K562 (cell line): ENCODE results near the gene ING5. TPM values are rescaled to one million over a fixed set of nuclear protein-coding genes. Genes with fewer than 3 reads are reported as not detected.

Experiments
- ATAC-seq: fragments of 200-7000 bp; cut with Tn5 transposase; 3 replicates; pipeline ENCODE4 v1.9.1; 2020; ENCODE audit warnings: moderate library complexity
- BruUV-seq: library from RNA; stranded (reverse); fragments of 400-500 nt; replicated peaks from 2 replicates; lab custom pipeline; 2021; lab: Mats Ljungman, UMichigan
- CTCF ChIA-PET: fragments of 300-600 bp; formaldehyde crosslinking; extraction: SDS; loops from one replicate; lab custom pipeline; 2021; ENCODE audit warnings: low intra/inter-chr PET ratio; lab: Yijun Ruan, JAX
- POLR2A ChIA-PET: fragments of 300-600, 350-650 bp; sonication (Branson Sonifier 250); formaldehyde crosslinking; extraction: SDS; loops from one replicate; lab custom pipeline; 2021; ENCODE audit warnings: antibody characterized with exemption, inconsistent platforms; lab: Yijun Ruan, JAX
- DNase-seq, 4 experiments: peaks; one replicate each; pipeline versions ENCODE4 v3.0.0 to v3.0.0-alpha.2; 2011 to 2018; ENCODE audit warnings: low spot score in 3 of 4, mixed read lengths in 3 of 4; ENCODE audit errors: extremely low read depth in 1 of 4
- FAIRE-seq: peaks from 2 replicates; lab custom pipeline; 2011; peaks lifted over from hg19 to GRCh38; lab: Jason Lieb, UNC
- H2AFZ ChIP-seq: 2 replicates; pipeline ENCODE4 v1.6.0; 2011; ENCODE audit warnings: low read depth, low read length, control low read depth, inconsistent platforms
- H3K27ac ChIP-seq: fragments of 200-600 bp; 3 replicates; pipeline ENCODE4 v1.8.0; 2011; ENCODE audit warnings: low read depth, mild to moderate bottlenecking, control low read depth, inconsistent platforms, low read length, moderate library complexity, mixed read lengths; ENCODE audit errors: extremely low read depth
- H3K27me3 ChIP-seq, 2 experiments: fragments of 300-600 bp in 1 of 2; 2 replicates in 1 of 2; 3 replicates in 1 of 2; pipeline versions ENCODE4 v1.6.0 to v1.8.0; 2011; ENCODE audit warnings: inconsistent platforms in 2 of 2, low read length in 2 of 2, mild to moderate bottlenecking in 1 of 2, mixed read lengths in 1 of 2, moderate library complexity in 1 of 2; ENCODE audit not compliant: control insufficient read depth in 2 of 2, insufficient read depth in 2 of 2
- H3K36me3 ChIP-seq: fragments of 300-600 bp; 3 replicates; pipeline ENCODE4 v1.8.0; 2011; ENCODE audit warnings: mild to moderate bottlenecking, low read length, inconsistent platforms; ENCODE audit not compliant: control insufficient read depth, insufficient read depth
- H3K4me1 ChIP-seq, 2 experiments: fragments of 200-600 bp in 1 of 2; replicated peaks in 1 of 2; 2 replicates in 1 of 2; 3 replicates in 1 of 2; pipeline versions ENCODE4 v1.5.1 to v1.8.0; 2011; ENCODE audit warnings: inconsistent platforms in 2 of 2, low read length in 2 of 2, mild to moderate bottlenecking in 1 of 2, mixed read lengths in 1 of 2, moderate library complexity in 1 of 2; ENCODE audit not compliant: control insufficient read depth in 2 of 2, insufficient read depth in 2 of 2
- H3K4me2 ChIP-seq: 2 replicates; pipeline ENCODE4 v1.6.1; 2011; ENCODE audit warnings: low read length, control low read depth, inconsistent platforms, mixed read lengths; ENCODE audit not compliant: insufficient read depth
- H3K4me3 ChIP-seq: fragments of 200-600 bp; sonication (generic), shearing (Covaris generic); 2 replicates; pipeline ENCODE4 v1.5.1; 2016; ENCODE audit warnings: control low read depth, inconsistent platforms
- H3K79me2 ChIP-seq: fragments of 200-600 bp; 3 replicates; pipeline ENCODE4 v1.8.0; 2011; ENCODE audit warnings: low read length, inconsistent platforms; ENCODE audit not compliant: control insufficient read depth, insufficient read depth
- H3K9ac ChIP-seq, 2 experiments: 2 replicates each; pipeline versions ENCODE4 v1.6.0 to v1.6.1; 2011; ENCODE audit warnings: low read depth in 2 of 2, low read length in 2 of 2, control low read depth in 1 of 2, inconsistent platforms in 1 of 2, mild to moderate bottlenecking in 1 of 2, mixed read lengths in 1 of 2; ENCODE audit not compliant: insufficient read depth in 1 of 2
- H3K9me1 ChIP-seq: one replicate; pipeline ENCODE4 v1.6.0; 2011; ENCODE audit warnings: inconsistent platforms, mild to moderate bottlenecking, low read length, moderate library complexity; ENCODE audit not compliant: control insufficient read depth, insufficient read depth
- H3K9me3 ChIP-seq: replicated peaks from 2 replicates; pipeline ENCODE4 v1.5.1; 2011; ENCODE audit warnings: low read depth, low read length, inconsistent platforms; ENCODE audit not compliant: control insufficient read depth, insufficient read depth
- H4K20me1 ChIP-seq: replicated peaks from 2 replicates; pipeline ENCODE4 v1.6.1; 2011; ENCODE audit warnings: low read length, inconsistent platforms, mixed read lengths; ENCODE audit not compliant: control insufficient read depth, insufficient read depth
- BRD4 ChIP-seq: fragments of 200-600 bp; sonication (generic); IDR thresholded peaks from 2 replicates; pipeline ENCODE4 v1.6.1; 2017; ENCODE audit warnings: inconsistent platforms
- CTBP1 ChIP-seq: fragments of 450-650 bp; IDR thresholded peaks from 2 replicates; pipeline ENCODE4 v1.6.1; 2016; ENCODE audit warnings: borderline replicate concordance
- ETV5 ChIP-seq: sonication (generic); formaldehyde crosslinking; IDR thresholded peaks from 2 replicates; pipeline ENCODE4 v1.4.0; 2020; ENCODE audit warnings: low read depth, mild to moderate bottlenecking, missing genetic modification reagents
- FOXP1 ChIP-seq: sonication (generic); formaldehyde crosslinking; IDR thresholded peaks from 2 replicates; pipeline ENCODE4 v1.8.0; 2022; ENCODE audit warnings: mild to moderate bottlenecking, missing genetic modification reagents
- GTF2F1 ChIP-seq: IDR thresholded peaks from 2 replicates; pipeline ENCODE4 v1.6.1; 2011; ENCODE audit warnings: low read depth, low read length, improper control_type of control experiment
- IRF2 ChIP-seq: sonication (generic); formaldehyde crosslinking; IDR thresholded peaks from 2 replicates; pipeline ENCODE4 v1.8.1; 2022; ENCODE audit warnings: mild to moderate bottlenecking, missing genetic modification reagents
- MAZ ChIP-seq, 2 experiments: fragments of 450-650 bp in 1 of 2; sonication (generic) in 1 of 2; formaldehyde crosslinking; IDR thresholded peaks in 1 of 2; conservative IDR thresholded peaks in 1 of 2; 2 replicates each; pipeline versions ENCODE4 v1.4.0 to v1.5.0; 2020; ENCODE audit warnings: mild to moderate bottlenecking in 1 of 2, missing genetic modification reagents in 1 of 2
- MCM7 ChIP-seq, 2 experiments: fragments of 450-650 bp; IDR thresholded peaks; 2 replicates each; pipeline ENCODE4 v1.6.1; 2016 to 2018
- NFE2 ChIP-seq: IDR thresholded peaks from 2 replicates; pipeline ENCODE4 v1.6.1; 2014; ENCODE audit warnings: antibody characterized with exemption, low read depth
- RAD51 ChIP-seq: fragments of 450-650 bp; IDR thresholded peaks from 2 replicates; pipeline ENCODE4 v1.7.1; 2016; ENCODE audit warnings: low read depth, mild to moderate bottlenecking, borderline replicate concordance
- RBFOX2 ChIP-seq: fragments of 200-400 bp; formaldehyde crosslinking; IDR thresholded peaks from 2 replicates; pipeline ENCODE4 v1.6.1; 2017; ENCODE audit warnings: low read depth, mild to moderate bottlenecking, low read length, moderate library complexity
- SMC3 ChIP-seq: conservative IDR thresholded peaks from 2 replicates; pipeline ENCODE4 v1.6.1; 2011; ENCODE audit warnings: low read depth, low read length, improper control_type of control experiment; ENCODE audit not compliant: insufficient read depth
- TARDBP ChIP-seq: fragments of 450-650 bp; IDR thresholded peaks from 2 replicates; pipeline ENCODE4 v1.6.1; 2016
- ZNF589 ChIP-seq: fragments of 200-800 bp; sonication (Bioruptor generic); IDR thresholded peaks from 2 replicates; pipeline ENCODE4 v1.6.1; 2016; ENCODE audit warnings: low read depth, missing genetic modification characterization, missing compliant biosample characterization
- ZNF780A ChIP-seq: fragments of 250-450 bp; sonication (Bioruptor Pico); IDR thresholded peaks from 2 replicates; pipeline ENCODE4 v1.5.0; 2021; ENCODE audit warnings: mild to moderate bottlenecking
- WGBS: fragments of 100-300 bp; shearing (Covaris generic); methylation state at CpG from one replicate; pipeline ENCODE4 v1.1.6; 2016; ENCODE audit warnings: low coverage, mixed read lengths; ENCODE audit not compliant: insufficient coverage; ENCODE audit errors: missing lambda C conversion rate; 5-methylcytosine and 5-hydroxymethylcytosine counted together
- in situ Hi-C: fragments of 300-500 bp; cut with MboI; formaldehyde crosslinking; loops from 4 replicates; pipeline ENCODE4 v1.15.0; 2018; ENCODE audit warnings: inconsistent platforms, mixed read lengths
- intact Hi-C: fragments of 100-400 bp; cut with micrococcal nuclease; formaldehyde crosslinking; loops from 2 replicates; pipeline ENCODE4 v1.14.2; 2022
- polyA plus RNA-seq, 8 experiments: library from polyadenylated mRNA; depleted of rRNA in 4 of 8; stranded (reverse) in 5 of 8; unstranded in 3 of 8; fragments of >200 nt; fragmentation: Nextera tagmentation in 2 of 8; fragmentation: Illumina TruSeq in 1 of 8; extraction: Ambion mirVana in 2 of 8; extraction: Trizol in 1 of 8; gene quantifications; 2 replicates each; pipeline versions ENCODE4 v1.2.1 to v1.2.3, GENCODE V29; 2011 to 2014; ENCODE audit warnings: inconsistent platforms in 1 of 8, missing spikeins in 1 of 8
- total RNA-seq, 7 experiments: library from RNA; depleted of rRNA in 6 of 7; stranded (reverse); fragments of >200 nt in 6 of 7; fragmentation: Illumina TruSeq in 2 of 7; extraction: Trizol in 2 of 7; gene quantifications; 2 replicates each; pipeline versions ENCODE4 v1.2.1 to v1.2.3, GENCODE V29; 2011 to 2021; ENCODE audit warnings: low replicate concordance in 1 of 7
- TF ChIP-seq, protein P1 (sequence below): fragments of 250-450 bp; sonication (Bioruptor Pico); IDR thresholded peaks from 2 replicates; pipeline ENCODE4 v1.9.0; 2021; ENCODE audit warnings: mild to moderate bottlenecking, inconsistent platforms
- TF ChIP-seq, protein P2 (sequence below): fragments of 450-650 bp; formaldehyde crosslinking; IDR thresholded peaks from 2 replicates; pipeline ENCODE4 v1.4.0; 2020; ENCODE audit warnings: mild to moderate bottlenecking, moderate library complexity

The ING5 gene
- total and polyA plus RNA-seq, 9 of the 15 experiments (the other 6 are each of a cell fraction or from before 2014, with no cell fraction given): 10.4 to 53.3 (median 27.9) TPM

DNA sequence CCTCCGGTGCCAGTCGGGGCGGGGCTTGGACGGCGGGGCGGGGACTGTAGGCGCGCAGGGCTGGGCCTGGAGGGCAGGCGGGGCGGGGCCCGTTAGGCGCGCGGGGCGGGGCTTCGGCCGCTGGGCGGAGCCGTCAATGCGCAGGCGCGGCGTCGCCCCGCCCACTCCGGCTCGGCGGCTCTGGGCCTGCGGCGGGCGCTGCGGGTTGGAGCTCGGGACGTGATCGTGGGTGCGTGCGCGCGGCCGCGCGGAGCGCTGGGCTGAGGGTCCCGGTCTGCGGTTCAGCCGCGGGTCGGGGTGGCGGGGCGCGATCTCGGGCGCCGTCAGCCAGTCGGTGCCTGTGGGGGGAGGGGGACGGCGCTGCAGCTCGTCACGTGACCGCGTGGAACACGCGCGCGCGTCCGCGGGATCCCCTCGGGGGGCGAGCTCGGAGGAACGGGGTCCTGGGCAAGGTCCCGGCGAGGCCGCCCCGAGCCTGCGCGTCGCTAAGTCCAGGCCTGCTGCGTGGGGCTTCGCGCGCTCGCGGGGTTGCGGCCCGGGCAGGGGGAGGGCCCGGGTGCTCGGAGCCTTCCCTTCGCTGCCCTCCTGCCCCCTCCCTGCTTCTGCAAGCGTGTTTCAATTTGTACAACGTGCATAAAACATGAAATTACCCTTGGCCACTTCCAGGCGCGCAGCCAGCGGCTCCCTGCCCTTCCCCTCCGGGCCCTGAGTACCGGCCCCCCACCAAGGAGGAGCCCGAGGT, 32.8 kb downstream of the ING5 start, which contains the start of gene D2HGDH:
Gene D2HGDH, plus strand, starts transcription at position 164 of the 742 bp plus-strand sequence. CDS start 595 bp downstream, outside the sequence.
- H3K36me3 ChIP-seq: peaks cover 10% of the 10 kb centered on the region; the same call in 1 of the 3 replicates
- H3K9me1 ChIP-seq: no peaks in the 10 kb centered on the region
- H3K4me1 ChIP-seq: peaks cover 4 to 48% of the 10 kb centered on the region in 2 experiments; a peak in 3 of 5 replicates
- no peaks in the 10 kb centered on the region for H3K27me3 ChIP-seq
- BruUV-seq: TSS peak; percentile 63
- H3K79me2 ChIP-seq: peaks cover 19% of the 10 kb centered on the region
- ATAC-seq (peak; percentile 93), DNase-seq (peak; percentile 83 to 92 (median 90)), FAIRE-seq (no peak)
- in situ Hi-C loops: no loop called here
- intact Hi-C loops: loop anchor here (5.0 kb wide), 2 partner anchors 47 to 148 kb away; partner anchors contain the start of gene DTYMK
- H3K27ac ChIP-seq: peak within 1 kb of the TSS; percentile 88
- H4K20me1 ChIP-seq: 0 out of 2 replicates have a peak, but pooled peaks cover 3% of the 10 kb centered on the region
- peak within 1 kb of the TSS; percentile 89 for H2AFZ ChIP-seq
- 0% methylated on average over 3 of the region's 98 CpGs for WGBS
- H3K4me2 ChIP-seq: peak within 1 kb of the TSS; percentile 76
- peak within 1 kb of the TSS; percentile 78 to 98 for H3K9ac ChIP-seq
- ChIA-PET POLR2A (interaction anchor here (0.6 to 1.0 kb wide), 3 partner anchors 32 to 76 kb away, joined by 3 read pairs; no protein-coding TSS in a partner anchor), CTCF (no interaction called here)
- no peaks in the 10 kb centered on the region for H3K9me3 ChIP-seq
- H3K4me3 ChIP-seq: peak within 1 kb of the TSS; percentile 74
- peak; percentile 84 for TF ChIP-seq TARDBP
- TF ChIP-seq ETV5 (CRISPR knock-in tag): no peak
- no peak for TF ChIP-seq SMC3
- peak; percentile 53; the same call in 1 of the 2 replicates for TF ChIP-seq CTBP1
- no peak for TF ChIP-seq GTF2F1
- TF ChIP-seq, protein P1, sequence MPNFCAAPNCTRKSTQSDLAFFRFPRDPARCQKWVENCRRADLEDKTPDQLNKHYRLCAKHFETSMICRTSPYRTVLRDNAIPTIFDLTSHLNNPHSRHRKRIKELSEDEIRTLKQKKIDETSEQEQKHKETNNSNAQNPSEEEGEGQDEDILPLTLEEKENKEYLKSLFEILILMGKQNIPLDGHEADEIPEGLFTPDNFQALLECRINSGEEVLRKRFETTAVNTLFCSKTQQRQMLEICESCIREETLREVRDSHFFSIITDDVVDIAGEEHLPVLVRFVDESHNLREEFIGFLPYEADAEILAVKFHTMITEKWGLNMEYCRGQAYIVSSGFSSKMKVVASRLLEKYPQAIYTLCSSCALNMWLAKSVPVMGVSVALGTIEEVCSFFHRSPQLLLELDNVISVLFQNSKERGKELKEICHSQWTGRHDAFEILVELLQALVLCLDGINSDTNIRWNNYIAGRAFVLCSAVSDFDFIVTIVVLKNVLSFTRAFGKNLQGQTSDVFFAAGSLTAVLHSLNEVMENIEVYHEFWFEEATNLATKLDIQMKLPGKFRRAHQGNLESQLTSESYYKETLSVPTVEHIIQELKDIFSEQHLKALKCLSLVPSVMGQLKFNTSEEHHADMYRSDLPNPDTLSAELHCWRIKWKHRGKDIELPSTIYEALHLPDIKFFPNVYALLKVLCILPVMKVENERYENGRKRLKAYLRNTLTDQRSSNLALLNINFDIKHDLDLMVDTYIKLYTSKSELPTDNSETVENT (CRISPR knock-in tag): 0 out of 2 replicates have a peak, but pooled peaks have one; percentile 46
- peak; percentile 82 for TF ChIP-seq RAD51
- TF ChIP-seq IRF2 (CRISPR knock-in tag): no peak
- TF ChIP-seq FOXP1 (CRISPR knock-in tag): peak; percentile 72
- no peak for TF ChIP-seq MCM7 (IDR thresholded peaks at IDR 0.05)
- TF ChIP-seq MAZ (CRISPR knock-in tag; conservative IDR thresholded peaks at IDR 0.05 in 1 of 2, IDR thresholded peaks at IDR 0.05 in 1 of 2): peak in 1 of 2 experiments; percentile 78; a peak in 3 of 4 replicates
- TF ChIP-seq, protein P2, sequence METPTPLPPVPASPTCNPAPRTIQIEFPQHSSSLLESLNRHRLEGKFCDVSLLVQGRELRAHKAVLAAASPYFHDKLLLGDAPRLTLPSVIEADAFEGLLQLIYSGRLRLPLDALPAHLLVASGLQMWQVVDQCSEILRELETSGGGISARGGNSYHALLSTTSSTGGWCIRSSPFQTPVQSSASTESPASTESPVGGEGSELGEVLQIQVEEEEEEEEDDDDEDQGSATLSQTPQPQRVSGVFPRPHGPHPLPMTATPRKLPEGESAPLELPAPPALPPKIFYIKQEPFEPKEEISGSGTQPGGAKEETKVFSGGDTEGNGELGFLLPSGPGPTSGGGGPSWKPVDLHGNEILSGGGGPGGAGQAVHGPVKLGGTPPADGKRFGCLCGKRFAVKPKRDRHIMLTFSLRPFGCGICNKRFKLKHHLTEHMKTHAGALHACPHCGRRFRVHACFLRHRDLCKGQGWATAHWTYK (CRISPR knock-in tag): peak; percentile 48
- TF ChIP-seq NFE2: no peak
- TF ChIP-seq BRD4: 0 out of 2 replicates have a peak, but pooled peaks have one; percentile 42
- no peak for TF ChIP-seq ZNF589 (CRISPR knock-in tag)
- TF ChIP-seq ZNF780A (CRISPR knock-in tag): no peak
- peak; percentile 70 for TF ChIP-seq RBFOX2
